H7 (cell line): ENCODE measurements around the gene POFUT2. TPM values are rescaled to one million over a fixed set of nuclear protein-coding genes. Genes with fewer than 3 reads are reported as not detected.

Experiments
- DNase-seq: peaks from one replicate; pipeline ENCODE4 v3.0.0; 2012
- H3K27me3 ChIP-seq: 2 replicates; pipeline ENCODE4 v1.6.0; 2011; ENCODE audit warnings: mild to moderate bottlenecking, low read length; ENCODE audit not compliant: control insufficient read depth, insufficient read depth
- H3K36me3 ChIP-seq: replicated peaks from 2 replicates; pipeline ENCODE4 v1.5.1; 2011; ENCODE audit warnings: low read length; ENCODE audit not compliant: control insufficient read depth, insufficient read depth
- H3K4me3 ChIP-seq: 2 replicates; pipeline ENCODE4 v1.5.1; 2011; ENCODE audit warnings: low read depth, mild to moderate bottlenecking, control low read depth, low read length, moderate library complexity; ENCODE audit not compliant: insufficient read depth
- total RNA-seq: library from RNA; depleted of rRNA; stranded (reverse); fragments of >200 nt; shearing (Covaris generic); gene quantifications from 2 replicates; pipeline ENCODE4 v1.2.3, GENCODE V29; 2014; rRNA removed

POFUT2 gene
- total RNA-seq, 1 experiment from 2014 or later, result 25.4 TPM

- Histone ChIP-seq H3K27me3 (no peaks in the 10 kb centered on the region), H3K36me3 (no peaks in the 10 kb centered on the region), H3K4me3 (no peak overlapping the region)
- peak; percentile 31 for DNase-seq
Measured at GRCh38 chr21:45225041-45225740, 62.5 kb downstream of the POFUT2 start.

DNA sequence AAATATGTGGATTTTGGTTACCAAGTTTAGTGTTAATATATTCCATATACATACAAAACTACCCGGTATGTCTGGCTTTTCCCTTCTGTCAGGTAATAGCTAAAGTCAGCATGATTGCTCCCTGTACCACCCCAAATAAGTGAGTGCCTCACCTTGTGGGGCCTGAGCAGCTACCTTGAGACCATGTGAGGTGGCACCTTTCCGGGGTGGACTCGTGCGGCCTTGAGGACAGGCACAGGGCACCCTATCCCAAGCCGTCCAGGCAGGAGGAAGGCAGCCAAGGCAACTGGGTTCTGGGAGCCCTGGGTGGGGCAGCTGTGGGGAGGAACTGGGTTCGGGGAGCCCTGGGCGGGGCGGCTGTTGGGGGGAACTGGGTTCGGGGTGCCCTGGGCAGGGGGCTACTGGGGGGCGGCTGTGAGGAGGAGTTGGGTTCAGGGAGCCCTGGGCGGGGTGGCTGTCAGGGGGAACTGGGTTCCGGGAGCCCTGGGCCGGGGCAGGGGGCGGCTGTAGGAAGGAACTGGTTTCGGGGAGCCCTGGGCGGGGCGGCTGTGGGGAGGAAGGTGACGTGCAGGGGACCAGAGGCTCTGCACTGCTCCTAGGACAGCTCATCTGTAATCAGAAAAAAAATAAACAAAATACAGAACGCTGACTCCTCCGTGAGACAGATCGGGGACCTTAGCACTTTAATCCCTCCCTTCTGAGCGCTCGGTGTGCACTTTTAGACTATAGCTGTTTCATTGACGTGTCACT lies 63.3 kb downstream of the POFUT2 start:
- DNase-seq, result peak; percentile 70
- Histone ChIP-seq H3K4me3 (no peak overlapping the region), H3K27me3 (no peaks in the 10 kb centered on the region), H3K36me3 (no peaks in the 10 kb centered on the region)

GRCh38 chr21:45223236-45224185 lies 64.2 kb downstream of the POFUT2 start:
- H3K27me3 ChIP-seq, result no peaks in the 10 kb centered on the region
- peak; percentile 33 for DNase-seq
- no peaks in the 10 kb centered on the region for H3K36me3 ChIP-seq
- no peak overlapping the region for H3K4me3 ChIP-seq

DNA sequence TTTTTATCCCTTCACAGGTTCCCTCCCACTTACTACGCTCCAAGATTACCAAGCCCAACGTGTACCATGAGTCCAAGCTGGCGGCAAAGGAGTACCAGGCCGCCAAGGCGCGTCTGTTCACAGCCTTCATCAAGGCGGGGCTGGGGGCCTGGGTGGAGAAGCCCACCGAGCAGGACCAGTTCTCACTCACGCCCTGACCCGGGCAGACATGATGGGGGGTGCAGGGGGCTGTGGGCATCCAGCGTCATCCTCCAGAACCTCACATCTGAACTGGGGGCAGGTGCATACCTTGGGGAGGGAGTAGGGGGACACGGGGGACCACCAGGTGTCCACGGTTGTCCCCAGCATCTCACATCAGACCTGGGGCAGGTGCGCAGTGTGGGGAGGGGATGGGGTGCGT lies 65.7 kb downstream of the POFUT2 start:
- Histone ChIP-seq H3K36me3 (no peaks in the 10 kb centered on the region), H3K4me3 (no peak overlapping the region), H3K27me3 (no peaks in the 10 kb centered on the region)
- DNase-seq, result no peak

- no peaks in the 10 kb centered on the region for H3K36me3 ChIP-seq
- H3K4me3 ChIP-seq, result no peak overlapping the region
- H3K27me3 ChIP-seq, result no peaks in the 10 kb centered on the region
- no peak for DNase-seq
Measured at GRCh38 chr21:45220714-45221490, 66.8 kb downstream of the POFUT2 start.

DNA sequence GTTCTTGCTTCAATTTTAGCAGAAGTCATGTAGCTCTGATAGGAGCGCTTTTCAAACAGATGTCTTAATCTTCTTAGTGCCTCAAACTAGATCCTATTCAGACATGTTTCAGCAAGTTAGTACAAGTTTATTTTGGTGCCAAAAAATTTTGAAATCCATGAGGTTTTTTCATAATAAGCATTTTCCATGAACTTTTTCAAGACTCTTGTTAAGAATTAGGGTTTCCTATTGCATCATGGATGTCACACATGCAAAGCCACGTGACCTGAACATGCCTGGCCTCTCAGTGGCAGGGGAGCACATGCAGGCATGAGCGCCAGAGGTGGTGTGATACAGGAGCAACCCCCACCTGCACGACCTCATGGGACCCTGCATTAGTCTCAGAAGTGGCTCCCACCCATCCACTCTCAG lies 67.6 kb downstream of the POFUT2 start:
- Histone ChIP-seq H3K4me3 (no peak overlapping the region), H3K27me3 (no peaks in the 10 kb centered on the region), H3K36me3 (no peaks in the 10 kb centered on the region)
- DNase-seq, result no peak

DNA sequence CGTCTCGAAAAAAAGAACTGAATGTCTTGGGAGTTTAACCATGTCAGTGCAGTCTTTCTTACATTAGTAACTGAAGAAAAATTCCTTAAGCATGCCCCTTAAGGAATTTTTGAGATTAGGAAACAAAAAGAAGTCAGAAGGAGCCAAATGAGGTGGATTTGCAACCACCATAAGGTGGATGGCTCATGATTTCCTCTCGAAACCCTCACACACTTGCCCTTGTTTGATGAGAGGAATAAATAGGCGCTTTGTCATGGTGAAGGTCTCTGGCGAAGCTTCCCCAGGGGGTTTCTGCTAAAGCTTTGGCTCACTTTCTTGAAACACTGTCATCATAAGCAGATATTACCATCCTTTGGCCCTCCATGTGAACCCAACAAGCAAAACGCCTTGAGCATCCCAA lies 68.2 kb downstream of the POFUT2 start:
- DNase-seq, result no peak
- Histone ChIP-seq H3K27me3 (no peaks in the 10 kb centered on the region), H3K36me3 (no peaks in the 10 kb centered on the region), H3K4me3 (no peak overlapping the region)

- H3K4me3 ChIP-seq, result no peak overlapping the region
- H3K27me3 ChIP-seq, result no peaks in the 10 kb centered on the region
- no peaks in the 10 kb centered on the region for H3K36me3 ChIP-seq
- no peak for DNase-seq
Measured at GRCh38 chr21:45217010-45217409, 70.7 kb downstream of the POFUT2 start.

DNA sequence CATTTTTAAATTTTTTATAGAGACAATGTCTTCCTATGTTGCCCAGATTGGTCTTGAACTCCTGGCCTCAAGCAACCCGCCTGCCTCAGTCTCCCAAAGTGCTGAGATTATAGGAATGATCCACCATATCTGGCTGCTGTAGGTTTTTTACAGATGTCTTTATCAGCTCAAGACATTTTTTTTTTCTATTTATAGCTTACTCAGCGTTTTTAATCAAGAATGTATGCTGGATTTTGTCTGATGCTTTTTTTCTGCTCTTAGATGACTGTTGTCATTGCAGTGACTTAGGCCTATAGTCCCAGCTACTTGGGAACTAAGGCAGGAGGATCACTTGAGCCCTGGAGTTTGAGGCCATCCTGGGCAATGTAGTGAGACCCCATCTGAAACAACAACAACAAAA lies 72.5 kb downstream of the POFUT2 start:
- Histone ChIP-seq H3K36me3 (no peaks in the 10 kb centered on the region), H3K27me3 (no peaks in the 10 kb centered on the region), H3K4me3 (no peak overlapping the region)
- no peak for DNase-seq

Other genes starting within 250 kb of the POFUT2 start
- 5.5 and 8.0 TPM in 2 replicates for gene ADARB1, start 213.3 kb downstream of the POFUT2 start, total RNA-seq
- 327 and 328 TPM in 2 replicates for gene COL18A1, start 117.3 kb upstream of the POFUT2 start, total RNA-seq